Measurements from ENCODE around the gene ACSS3. TPM values are rescaled to one million over a fixed set of nuclear protein-coding genes. Genes with fewer than 3 reads are reported as not detected.
"Not testable (repeated sequence)": the region's sequence is repeated elsewhere in the genome, so short reads cannot be mapped to it uniquely, and the experiment has no call there.

The ACSS3 gene
- total RNA-seq, 2 donors from 2014 or later = 20.3 to 32.3 TPM

- H3K9me3 ChIP-seq = no peaks in the 10 kb centered on the region
- no peaks in the 10 kb centered on the region for H3K27me3 ChIP-seq
- TF ChIP-seq CTCF (IDR thresholded peaks at IDR 0.05) = no peak
- no peaks in the 10 kb centered on the region for H3K36me3 ChIP-seq
- peaks cover 0 to 33% of the 10 kb centered on the region in 2 donors for H3K4me1 ChIP-seq
- H3K4me3 ChIP-seq = no peak overlapping the region
- DNase-seq (ENCODE audit: low spot score) = no peak
- H3K27ac ChIP-seq = peak overlapping the region in 1 of 2 donors; percentile 84
Measured at GRCh38 chr12:81208187-81208911, 130.5 kb downstream of the ACSS3 start.

GRCh38 chr12:81209012-81209411, 131.1 kb downstream of the ACSS3 start:
- no peak for TF ChIP-seq CTCF (IDR thresholded peaks at IDR 0.05)
- H3K9me3 ChIP-seq = no peaks in the 10 kb centered on the region
- no peaks in the 10 kb centered on the region for H3K36me3 ChIP-seq
- no peaks in the 10 kb centered on the region for H3K27me3 ChIP-seq
- H3K27ac ChIP-seq = peak overlapping the region; percentile 53 to 84
- H3K4me1 ChIP-seq = peaks cover 0 to 33% of the 10 kb centered on the region in 2 donors
- H3K4me3 ChIP-seq = no peak overlapping the region
- no peak for DNase-seq (ENCODE audit: low spot score)

GRCh38 chr12:81209772-81210225, 131.9 kb downstream of the ACSS3 start:
- not testable (repeated sequence) for H3K36me3 ChIP-seq; H3K4me3 ChIP-seq; H3K9me3 ChIP-seq; DNase-seq (ENCODE audit: low spot score); H3K27me3 ChIP-seq
- peak overlapping the region; percentile 53 to 84 for H3K27ac ChIP-seq
- H3K4me1 ChIP-seq = peaks cover 0 to 33% of the 10 kb centered on the region in 2 donors

GRCh38 chr12:81211306-81211705, 133.4 kb downstream of the ACSS3 start:
- DNase-seq (ENCODE audit: low spot score) = no peak
- no peaks in the 10 kb centered on the region for H3K9me3 ChIP-seq
- no peak for TF ChIP-seq CTCF (IDR thresholded peaks at IDR 0.05)
- no peak overlapping the region for H3K27ac ChIP-seq
- no peaks in the 10 kb centered on the region for H3K27me3 ChIP-seq
- peaks cover 7% of the 10 kb centered on the region for H3K36me3 ChIP-seq
- H3K4me3 ChIP-seq = no peak overlapping the region
- H3K4me1 ChIP-seq = peaks cover 0 to 33% of the 10 kb centered on the region in 2 donors

GRCh38 chr12:81212996-81213696, 135.3 kb downstream of the ACSS3 start:
- no peaks in the 10 kb centered on the region for H3K9me3 ChIP-seq
- no peak overlapping the region for H3K27ac ChIP-seq
- DNase-seq (ENCODE audit: low spot score) = no peak
- H3K4me1 ChIP-seq = peaks cover 0 to 20% of the 10 kb centered on the region in 2 donors
- H3K36me3 ChIP-seq = peaks cover 7% of the 10 kb centered on the region
- H3K27me3 ChIP-seq = no peaks in the 10 kb centered on the region
- no peak overlapping the region for H3K4me3 ChIP-seq
- no peak for TF ChIP-seq CTCF (IDR thresholded peaks at IDR 0.05)

GRCh38 chr12:81216739-81217138, 138.9 kb downstream of the ACSS3 start:
- Histone ChIP-seq H3K36me3 (peaks cover 7% of the 10 kb centered on the region), H3K27ac (no peak overlapping the region), H3K4me1 (no peaks in the 10 kb centered on the region), H3K27me3 (no peaks in the 10 kb centered on the region), H3K9me3 (no peaks in the 10 kb centered on the region), H3K4me3 (no peak overlapping the region)
- DNase-seq (ENCODE audit: low spot score) = no peak
- TF ChIP-seq CTCF (IDR thresholded peaks at IDR 0.05) = no peak
